Testis (tissue), 3 donors: ENCODE results near the gene EXOC4. TPM values are rescaled to one million over a fixed set of nuclear protein-coding genes. Genes with fewer than 3 reads are reported as not detected.

ENCODE experiments used
- DNase-seq: peaks from one replicate; pipeline ENCODE4 v3.0.0-alpha.2; 2019
- H3K27ac ChIP-seq, 2 donors: fragments of 200-600 bp; sonication (generic); one replicate each; pipeline ENCODE4 v1.5.1; 2019
- H3K27me3 ChIP-seq: fragments of 200-600 bp; sonication (generic); one replicate; pipeline ENCODE4 v1.5.1; 2019
- H3K36me3 ChIP-seq: fragments of 200-600 bp; sonication (generic); one replicate; pipeline ENCODE4 v1.5.1; 2017; ENCODE audit warnings: low read depth; ENCODE audit errors: missing control alignments
- H3K4me1 ChIP-seq: fragments of 200-600 bp; sonication (generic); one replicate; pipeline ENCODE4 v1.5.1; 2019
- H3K4me3 ChIP-seq, 2 donors: fragments of 200-600 bp; sonication (generic); one replicate each; pipeline ENCODE4 v1.5.1; 2017 to 2019
- H3K9me3 ChIP-seq: fragments of 200-600 bp; sonication (generic); one replicate; pipeline ENCODE4 v1.5.1; 2017
- POLR2A ChIP-seq: fragments of 450-650 bp; IDR thresholded peaks from one replicate; pipeline ENCODE4 v1.6.1; 2017; ENCODE audit warnings: antibody characterized with exemption, mild to moderate bottlenecking, moderate library complexity
- WGBS, 2 donors: methylation state at CpG; one replicate each; pipeline ENCODE4 v1.1.5; 2018; 5-methylcytosine and 5-hydroxymethylcytosine counted together
- intact Hi-C: fragments of 100-400 bp; cut with DNase I; formaldehyde crosslinking; loops from one replicate; pipeline ENCODE4 v1.15.1; 2023; ENCODE audit warnings: low total_unique reads
- polyA plus RNA-seq: library from polyadenylated mRNA; stranded (reverse); fragments of 350-450 nt; fragmentation: Illumina TruSeq; extraction: RNeasy Lipid Tissue Mini Kit (QIAGEN cat#74804); gene quantifications from one replicate; pipeline ENCODE4 v1.2.3, GENCODE V29; 2014; ENCODE audit warnings: low read depth, low replicate concordance; ENCODE audit not compliant: insufficient read depth
- total RNA-seq, 2 donors: library from RNA; depleted of rRNA; stranded (reverse); fragments of >200 nt; gene quantifications; one replicate each; pipeline ENCODE4 v1.2.3, GENCODE V29; 2016
- TF ChIP-seq, protein P1 (sequence below), 3 experiments: fragments of 450-650 bp in 2 of 3; fragments of 200-600 bp in 1 of 3; sonication (generic) in 1 of 3; IDR thresholded peaks; one replicate each; pipeline ENCODE4 v1.5.1; 2016 to 2019; ENCODE audit warnings: antibody characterized with exemption in 3 of 3, mild to moderate bottlenecking in 2 of 3, moderate library complexity in 1 of 3

Gene EXOC4
- total and polyA plus RNA-seq, 3 donors from 2014 or later, result 47.4 to 169 (median 142) TPM

DNA sequence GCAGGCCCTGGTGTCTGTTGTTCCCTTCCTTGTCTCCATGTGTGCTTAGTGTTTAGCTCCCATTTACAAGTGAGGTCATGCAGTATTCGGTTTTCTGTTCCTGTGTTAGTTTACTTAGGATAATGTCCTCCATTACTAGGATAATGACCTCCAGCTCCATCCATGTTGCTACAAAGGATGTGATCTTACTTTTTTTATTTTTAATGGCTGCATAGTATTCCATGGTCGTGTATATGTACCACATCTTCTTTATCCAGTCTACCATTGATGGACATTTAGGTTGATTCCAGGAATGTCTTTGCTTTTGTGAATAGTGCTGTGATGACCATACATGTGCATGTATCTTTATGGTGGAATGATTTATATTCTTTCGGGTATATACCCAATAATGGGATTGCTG, 333.4 kb downstream of the EXOC4 start:
- Histone ChIP-seq H3K4me1 (no peaks in the 10 kb centered on the region), H3K9me3 (no peaks in the 10 kb centered on the region), H3K4me3 (no peak overlapping the region), H3K36me3 (no peaks in the 10 kb centered on the region), H3K27me3 (no peaks in the 10 kb centered on the region), H3K27ac (no peak overlapping the region)
- no peak for DNase-seq
- 93 to 94% methylated on average over 3 of the region's 3 CpGs for WGBS, 2 donors
- intact Hi-C loops, result no loop called here
- no peak for TF ChIP-seq POLR2A
- TF ChIP-seq, protein P1, sequence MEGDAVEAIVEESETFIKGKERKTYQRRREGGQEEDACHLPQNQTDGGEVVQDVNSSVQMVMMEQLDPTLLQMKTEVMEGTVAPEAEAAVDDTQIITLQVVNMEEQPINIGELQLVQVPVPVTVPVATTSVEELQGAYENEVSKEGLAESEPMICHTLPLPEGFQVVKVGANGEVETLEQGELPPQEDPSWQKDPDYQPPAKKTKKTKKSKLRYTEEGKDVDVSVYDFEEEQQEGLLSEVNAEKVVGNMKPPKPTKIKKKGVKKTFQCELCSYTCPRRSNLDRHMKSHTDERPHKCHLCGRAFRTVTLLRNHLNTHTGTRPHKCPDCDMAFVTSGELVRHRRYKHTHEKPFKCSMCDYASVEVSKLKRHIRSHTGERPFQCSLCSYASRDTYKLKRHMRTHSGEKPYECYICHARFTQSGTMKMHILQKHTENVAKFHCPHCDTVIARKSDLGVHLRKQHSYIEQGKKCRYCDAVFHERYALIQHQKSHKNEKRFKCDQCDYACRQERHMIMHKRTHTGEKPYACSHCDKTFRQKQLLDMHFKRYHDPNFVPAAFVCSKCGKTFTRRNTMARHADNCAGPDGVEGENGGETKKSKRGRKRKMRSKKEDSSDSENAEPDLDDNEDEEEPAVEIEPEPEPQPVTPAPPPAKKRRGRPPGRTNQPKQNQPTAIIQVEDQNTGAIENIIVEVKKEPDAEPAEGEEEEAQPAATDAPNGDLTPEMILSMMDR (IDR thresholded peaks at IDR 0.05), result no peak

DNA sequence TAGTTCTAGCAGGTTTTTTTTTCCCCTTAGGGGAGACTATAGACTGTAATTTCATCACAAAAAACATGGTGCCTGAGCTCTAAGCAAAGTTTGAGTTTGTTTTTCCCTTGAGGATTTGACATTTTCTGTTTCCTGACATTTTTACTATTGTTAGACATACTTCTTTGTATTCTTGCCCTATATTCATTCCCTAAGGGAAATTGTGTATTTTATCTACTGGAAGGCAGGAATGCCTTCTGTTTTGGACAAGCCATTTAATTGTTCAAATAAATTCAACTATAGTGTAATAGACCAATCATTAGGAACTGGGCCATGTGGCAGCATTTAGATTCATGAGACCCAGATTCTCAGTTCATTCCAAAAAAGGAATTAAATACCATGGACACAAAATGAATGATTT, 335.0 kb downstream of the EXOC4 start:
- no peaks in the 10 kb centered on the region for H3K4me1 ChIP-seq
- intact Hi-C loops, result no loop called here
- H3K27me3 ChIP-seq, result no peaks in the 10 kb centered on the region
- no peaks in the 10 kb centered on the region for H3K36me3 ChIP-seq
- no peak overlapping the region for H3K4me3 ChIP-seq
- no peaks in the 10 kb centered on the region for H3K9me3 ChIP-seq
- H3K27ac ChIP-seq, result no peak overlapping the region
- DNase-seq, result no peak
- TF ChIP-seq, protein P1 (IDR thresholded peaks at IDR 0.05), result no peak
- TF ChIP-seq POLR2A, result no peak

DNA sequence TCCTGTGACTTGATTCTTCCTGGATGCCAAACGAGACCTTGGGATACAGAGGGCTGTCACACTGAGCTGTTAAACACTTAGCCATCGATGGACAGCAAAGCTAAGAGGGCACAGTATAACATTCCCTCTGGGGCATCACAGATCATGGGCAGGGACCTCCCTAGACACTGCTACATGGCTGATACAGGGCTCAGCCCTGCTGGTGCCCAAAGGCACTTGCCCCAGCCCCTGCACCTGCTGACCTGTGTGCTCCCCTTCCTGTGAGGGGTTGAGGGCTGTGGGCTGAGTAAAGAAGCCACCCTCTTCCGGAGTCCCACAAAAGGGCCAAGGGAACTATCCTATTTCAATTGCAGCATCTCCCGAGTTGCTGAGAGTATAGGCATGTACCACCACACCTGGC, 337.9 kb downstream of the EXOC4 start:
- H3K4me1 ChIP-seq, result no peaks in the 10 kb centered on the region
- WGBS, 2 donors, result 93 to 94% methylated on average over 4 of the region's 4 CpGs
- no peaks in the 10 kb centered on the region for H3K36me3 ChIP-seq
- no peak for DNase-seq
- intact Hi-C loops, result no loop called here
- no peaks in the 10 kb centered on the region for H3K9me3 ChIP-seq
- TF ChIP-seq, protein P1 (IDR thresholded peaks at IDR 0.05), result no peak
- TF ChIP-seq POLR2A, result no peak
- H3K27ac ChIP-seq, result no peak overlapping the region
- H3K27me3 ChIP-seq, result no peaks in the 10 kb centered on the region
- H3K4me3 ChIP-seq, result no peak overlapping the region

DNA sequence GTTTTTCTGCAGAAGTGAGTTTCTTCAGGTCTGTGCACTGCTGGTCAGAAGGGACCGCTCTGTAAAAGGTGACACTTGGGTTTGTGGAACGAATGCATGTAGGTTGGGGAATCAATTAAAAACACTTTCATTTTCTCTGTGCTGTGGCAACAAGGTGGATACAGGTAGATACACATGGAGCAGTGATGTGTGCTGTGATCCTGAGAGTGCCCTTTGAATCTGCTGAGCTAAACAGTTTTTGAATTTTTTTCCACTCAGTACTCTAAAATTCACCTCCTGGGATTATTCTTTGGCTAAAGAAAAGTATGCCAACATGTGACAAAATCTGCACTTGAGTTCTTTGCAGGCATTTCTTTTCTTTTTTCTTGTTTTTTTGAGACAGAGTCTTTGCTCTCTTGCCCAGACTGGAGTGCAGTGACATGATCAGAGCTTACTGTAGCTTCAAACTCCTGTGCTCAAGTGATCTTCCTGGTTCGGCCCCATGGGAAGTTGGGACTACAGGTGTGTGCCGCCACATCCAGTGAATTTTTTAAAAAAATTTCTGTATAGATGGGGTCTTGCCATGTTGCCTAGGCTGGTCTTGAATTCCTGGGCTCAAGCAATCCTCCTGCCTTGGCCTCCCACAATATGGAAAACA, 338.9 kb downstream of the EXOC4 start:
- no peaks in the 10 kb centered on the region for H3K36me3 ChIP-seq

DNA sequence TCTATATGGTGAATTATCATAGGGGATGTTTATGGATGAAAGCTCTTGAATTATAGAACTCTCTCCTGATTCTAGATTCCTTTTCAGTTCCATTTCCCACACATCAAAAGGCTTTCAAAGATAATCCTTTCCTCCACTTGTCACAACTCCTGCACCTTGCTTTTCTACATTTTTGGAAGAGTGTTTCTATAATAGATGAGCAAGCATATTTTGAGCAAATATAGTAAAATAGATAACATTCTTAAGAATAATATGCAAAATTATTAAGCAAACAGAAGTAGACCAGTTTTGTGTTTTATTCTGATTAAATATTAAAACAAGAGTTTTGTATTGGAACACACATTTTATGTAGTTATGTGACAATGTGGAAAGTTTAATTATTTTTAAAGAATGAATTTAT, 340.7 kb downstream of the EXOC4 start:
- TF ChIP-seq, protein P1 (IDR thresholded peaks at IDR 0.05), result no peak
- no peak for TF ChIP-seq POLR2A
- H3K27ac ChIP-seq, result no peak overlapping the region

More for the DNA sequence above, 338.9 kb downstream of the EXOC4 start:
- Histone ChIP-seq H3K27me3 (no peaks in the 10 kb centered on the region), H3K4me3 (no peak overlapping the region), H3K9me3 (no peaks in the 10 kb centered on the region), H3K27ac (no peak overlapping the region), H3K4me1 (no peaks in the 10 kb centered on the region)
- DNase-seq, result no peak
- intact Hi-C loops, result no loop called here
- 88 to 93% methylated on average over 4 of the region's 4 CpGs for WGBS, 2 donors
- TF ChIP-seq, protein P1 (IDR thresholded peaks at IDR 0.05), result no peak
- no peak for TF ChIP-seq POLR2A

More for the DNA sequence above, 340.7 kb downstream of the EXOC4 start:
- Histone ChIP-seq H3K4me1 (no peaks in the 10 kb centered on the region), H3K27me3 (no peaks in the 10 kb centered on the region), H3K9me3 (no peaks in the 10 kb centered on the region), H3K36me3 (no peaks in the 10 kb centered on the region), H3K4me3 (no peak overlapping the region)
- DNase-seq, result no peak
- intact Hi-C loops, result no loop called here
